Coronary artery (tissue), 2 donors: ENCODE results near the gene CORO2A.

Experiments used
- DNase-seq: peaks from one replicate; pipeline ENCODE4 v3.0.0-alpha.2; 2017; ENCODE audit warnings: low spot score
- H3K27ac ChIP-seq, 2 donors: fragments of 200-600 bp; sonication (generic); one replicate each; pipeline ENCODE4 v1.5.1; 2016 to 2019
- H3K4me3 ChIP-seq: fragments of 200-600 bp; sonication (generic); 2 replicates; pipeline ENCODE4 v1.5.1; 2016; ENCODE audit warnings: mild to moderate bottlenecking, moderate library complexity
- CTCF ChIP-seq: fragments of 200-600 bp; sonication (generic); IDR thresholded peaks from one replicate; pipeline ENCODE4 v1.5.1; 2019; ENCODE audit warnings: antibody characterized with exemption

The CORO2A gene

GRCh38 chr9:98204692-98205091 lies 12.3 kb upstream of the CORO2A start:
- DNase-seq = no peak
- no peak for TF ChIP-seq CTCF
- no peak overlapping the region for H3K4me3 ChIP-seq
- no peak overlapping the region for H3K27ac ChIP-seq

- no peak for TF ChIP-seq CTCF
- DNase-seq = no peak
- Histone ChIP-seq H3K4me3 (no peak overlapping the region), H3K27ac (no peak overlapping the region)
These were observed 10.7 kb upstream of the CORO2A start for GRCh38 chr9:98203153-98203552.

- H3K27ac ChIP-seq = no peak overlapping the region
- no peak for DNase-seq
- H3K4me3 ChIP-seq = no peak overlapping the region
- TF ChIP-seq CTCF = no peak
These were observed 9.8 kb upstream of the CORO2A start for GRCh38 chr9:98202252-98202651.

- no peak for DNase-seq
- Histone ChIP-seq H3K4me3 (no peak overlapping the region), H3K27ac (no peak overlapping the region)
- no peak for TF ChIP-seq CTCF
These were observed 9.3 kb upstream of the CORO2A start for GRCh38 chr9:98201749-98202148.

GRCh38 chr9:98201102-98201501 lies 8.7 kb upstream of the CORO2A start:
- Histone ChIP-seq H3K4me3 (no peak overlapping the region), H3K27ac (no peak overlapping the region)
- no peak for TF ChIP-seq CTCF
- DNase-seq = no peak

- no peak for DNase-seq
- H3K4me3 ChIP-seq = no peak overlapping the region
- TF ChIP-seq CTCF = no peak
- no peak overlapping the region for H3K27ac ChIP-seq
These were observed 7.1 kb upstream of the CORO2A start for GRCh38 chr9:98199388-98200033.

- no peak for DNase-seq
- Histone ChIP-seq H3K27ac (no peak overlapping the region), H3K4me3 (no peak overlapping the region)
- no peak for TF ChIP-seq CTCF
These were observed 3.2 kb upstream of the CORO2A start for GRCh38 chr9:98195671-98196070.
